Stimulated activated CD4-positive, alpha-beta T cell treated with anti-CD3 and anti-CD28 coated beads, Interleukin-1b, Interleukin-23, amount 100 ng/mL, for 1 hour (primary cell): ENCODE data around the gene ELAPOR1.

Source experiments
- DNase-seq, 2 donors: peaks; one replicate each; pipeline ENCODE4 v3.0.0-alpha.2; 2020; ENCODE audit warnings: low read depth in 2 of 2

ELAPOR1 gene, protein sequence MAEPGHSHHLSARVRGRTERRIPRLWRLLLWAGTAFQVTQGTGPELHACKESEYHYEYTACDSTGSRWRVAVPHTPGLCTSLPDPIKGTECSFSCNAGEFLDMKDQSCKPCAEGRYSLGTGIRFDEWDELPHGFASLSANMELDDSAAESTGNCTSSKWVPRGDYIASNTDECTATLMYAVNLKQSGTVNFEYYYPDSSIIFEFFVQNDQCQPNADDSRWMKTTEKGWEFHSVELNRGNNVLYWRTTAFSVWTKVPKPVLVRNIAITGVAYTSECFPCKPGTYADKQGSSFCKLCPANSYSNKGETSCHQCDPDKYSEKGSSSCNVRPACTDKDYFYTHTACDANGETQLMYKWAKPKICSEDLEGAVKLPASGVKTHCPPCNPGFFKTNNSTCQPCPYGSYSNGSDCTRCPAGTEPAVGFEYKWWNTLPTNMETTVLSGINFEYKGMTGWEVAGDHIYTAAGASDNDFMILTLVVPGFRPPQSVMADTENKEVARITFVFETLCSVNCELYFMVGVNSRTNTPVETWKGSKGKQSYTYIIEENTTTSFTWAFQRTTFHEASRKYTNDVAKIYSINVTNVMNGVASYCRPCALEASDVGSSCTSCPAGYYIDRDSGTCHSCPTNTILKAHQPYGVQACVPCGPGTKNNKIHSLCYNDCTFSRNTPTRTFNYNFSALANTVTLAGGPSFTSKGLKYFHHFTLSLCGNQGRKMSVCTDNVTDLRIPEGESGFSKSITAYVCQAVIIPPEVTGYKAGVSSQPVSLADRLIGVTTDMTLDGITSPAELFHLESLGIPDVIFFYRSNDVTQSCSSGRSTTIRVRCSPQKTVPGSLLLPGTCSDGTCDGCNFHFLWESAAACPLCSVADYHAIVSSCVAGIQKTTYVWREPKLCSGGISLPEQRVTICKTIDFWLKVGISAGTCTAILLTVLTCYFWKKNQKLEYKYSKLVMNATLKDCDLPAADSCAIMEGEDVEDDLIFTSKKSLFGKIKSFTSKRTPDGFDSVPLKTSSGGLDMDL

DNA sequence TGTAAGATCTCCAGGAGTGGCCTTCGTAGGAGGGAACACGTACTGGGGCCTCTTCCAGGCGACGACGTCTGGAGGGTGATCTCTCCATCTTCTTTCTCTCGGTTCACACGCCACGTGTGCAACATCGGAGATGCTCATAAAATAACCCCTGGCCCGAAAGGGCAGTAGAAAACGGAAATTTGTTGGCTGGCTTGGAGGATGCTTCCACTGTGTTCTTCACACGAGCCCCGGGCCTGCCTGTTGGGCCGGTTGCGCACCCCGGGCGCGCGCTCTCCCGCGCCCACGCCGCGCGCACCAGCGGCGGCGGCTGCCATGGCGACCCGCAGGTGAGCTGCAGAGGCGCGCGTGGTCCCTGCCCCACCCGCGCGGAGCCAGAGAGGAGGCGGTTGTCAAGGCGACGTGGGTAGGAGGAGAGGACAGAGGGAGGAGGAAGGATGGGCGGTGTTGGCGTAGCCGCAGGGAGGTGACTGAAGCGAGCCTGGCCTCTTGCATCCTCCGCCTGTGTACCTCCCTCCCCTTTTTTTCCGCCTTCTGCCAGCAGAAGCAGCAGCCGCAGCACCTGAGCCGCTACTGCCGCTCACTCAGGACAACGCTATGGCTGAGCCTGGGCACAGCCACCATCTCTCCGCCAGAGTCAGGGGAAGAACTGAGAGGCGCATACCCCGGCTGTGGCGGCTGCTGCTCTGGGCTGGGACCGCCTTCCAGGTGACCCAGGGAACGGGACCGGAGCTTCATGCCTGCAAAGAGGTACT is at the start of gene ELAPOR1:
ELAPOR1 (plus strand) TSS at position 526 of the 752 bp plus-strand sequence; CDS start at position 595, 69 bp downstream.
- DNase-seq: peak; percentile 49 to 78

DNA sequence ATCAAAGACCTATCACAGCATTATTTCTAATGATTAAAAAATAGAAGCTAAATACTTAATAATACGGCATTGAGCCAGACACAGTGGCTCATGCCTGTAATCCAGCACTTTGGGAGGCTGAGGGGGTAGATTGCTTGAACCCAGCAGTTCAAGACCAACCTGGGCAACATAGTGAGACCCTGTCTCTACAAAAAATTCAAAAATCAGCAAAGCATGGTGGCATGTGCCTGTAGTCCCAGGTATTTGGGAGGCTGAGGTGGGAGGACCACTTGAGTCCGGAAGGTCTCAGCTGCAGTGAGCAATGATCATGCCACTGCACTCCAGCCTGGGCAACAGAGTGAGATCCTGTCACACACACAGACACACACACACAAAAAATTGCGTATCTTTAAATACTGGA is 48.8 kb upstream of the ELAPOR1 start:
- no peak for DNase-seq

DNA sequence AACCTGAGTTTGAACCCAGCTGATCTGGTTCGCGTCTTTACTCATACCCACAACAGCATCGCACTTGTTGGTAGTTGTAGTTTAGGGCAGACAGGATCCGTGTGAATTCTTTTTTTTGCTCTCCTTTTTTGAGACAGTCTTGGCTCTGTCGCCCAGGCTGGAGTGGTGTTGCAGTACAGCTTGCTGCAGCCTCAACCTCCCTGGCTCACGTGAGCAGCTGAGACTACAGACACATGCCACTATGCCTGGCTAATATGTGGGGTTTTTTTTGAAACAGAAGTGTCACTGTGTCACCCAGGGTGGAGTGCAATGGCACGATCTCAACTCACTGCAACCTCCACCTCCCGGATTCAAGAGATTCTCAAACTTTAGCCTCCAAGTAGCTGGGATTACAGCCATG is 46.0 kb upstream of the ELAPOR1 start:
- no peak for DNase-seq

DNA sequence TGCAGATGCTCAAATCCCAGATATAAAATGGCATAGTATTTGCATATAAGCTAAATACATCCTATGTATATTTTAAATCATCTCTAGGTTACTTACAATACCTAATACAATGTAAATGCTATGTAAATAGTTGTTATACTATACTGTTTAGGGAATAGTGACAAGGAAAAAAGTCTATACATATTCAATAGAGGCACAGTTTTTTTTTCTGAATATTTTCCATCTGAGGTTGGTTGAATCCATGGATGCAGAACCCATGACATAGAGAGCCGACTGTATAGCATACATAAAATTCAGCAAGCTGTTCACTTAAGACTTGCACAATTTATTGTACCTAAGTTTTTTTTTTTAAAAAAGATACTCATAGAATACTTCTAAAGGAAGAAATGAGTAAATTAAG is 44.6 kb upstream of the ELAPOR1 start:
- no peak for DNase-seq

DNA sequence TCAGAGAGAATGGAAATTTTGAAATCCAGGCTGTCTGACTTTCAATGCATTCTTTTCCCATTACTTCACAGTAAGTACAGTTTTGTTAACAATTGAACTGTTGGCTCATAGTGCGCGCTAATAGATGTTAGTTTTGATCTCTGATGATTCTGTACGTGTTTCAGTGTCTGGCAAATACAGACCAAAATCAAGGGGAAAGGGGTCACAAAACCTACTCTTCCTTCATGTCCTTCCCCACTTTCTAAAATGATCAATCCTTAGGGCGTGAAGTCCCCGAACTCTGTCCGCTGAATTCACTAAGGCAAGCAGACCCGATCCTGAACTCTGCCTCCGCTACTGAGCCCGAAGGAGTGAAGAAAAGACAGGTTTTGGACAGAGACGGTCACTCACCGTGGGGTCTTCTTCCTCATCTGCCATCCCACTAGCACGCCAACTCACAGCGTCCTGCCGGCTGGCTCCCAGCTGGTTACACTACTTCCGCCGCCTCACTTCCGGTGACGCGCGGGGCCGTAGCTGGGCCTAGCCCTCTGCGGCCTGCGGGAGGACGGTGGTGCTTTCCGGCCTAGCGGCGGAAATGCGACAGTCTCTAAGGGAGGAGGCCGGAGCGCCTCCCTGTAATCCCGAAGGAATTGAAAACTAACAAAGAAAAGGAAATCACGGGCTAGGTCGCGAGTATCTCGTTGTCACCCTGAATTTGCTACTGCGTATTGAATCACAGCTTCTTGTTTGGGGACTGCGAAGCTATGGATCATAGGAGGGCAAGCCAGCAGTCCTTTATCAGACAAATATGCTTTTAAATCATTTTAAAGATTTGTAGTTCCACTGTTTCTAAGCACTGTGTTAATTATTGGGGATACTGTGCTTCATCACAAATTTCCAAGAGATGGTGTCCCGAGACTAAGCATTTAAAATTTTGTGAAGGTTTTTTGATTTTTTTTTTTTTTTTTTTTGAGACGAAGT is 38.1 kb upstream of the ELAPOR1 start, which contains the start of gene TAF13:
TAF13 (minus strand) TSS at position 473 of the 960 bp plus-strand sequence; CDS start at position 417, 56 bp downstream.
- peak; percentile 64 to 68 for DNase-seq

DNA sequence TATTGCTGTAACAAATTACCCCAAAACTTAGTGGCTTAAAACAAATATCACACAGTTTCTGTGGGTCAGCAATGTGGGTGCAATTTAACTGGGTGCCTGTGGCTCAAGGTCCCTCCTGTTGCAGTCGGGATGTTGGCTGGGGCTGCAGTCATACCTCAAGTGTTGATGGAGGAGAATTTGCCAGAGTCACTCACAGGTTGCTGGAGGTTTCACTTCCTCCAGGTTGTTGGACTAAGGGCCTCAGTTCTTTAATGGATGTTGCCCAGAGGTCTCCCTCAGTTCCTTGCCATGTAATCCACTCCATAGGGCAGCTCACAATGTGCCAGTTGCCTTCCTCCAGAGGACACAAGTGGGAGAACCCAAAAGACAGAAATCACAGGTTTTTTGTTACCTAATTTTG is 35.6 kb upstream of the ELAPOR1 start:
- no peak for DNase-seq

DNA sequence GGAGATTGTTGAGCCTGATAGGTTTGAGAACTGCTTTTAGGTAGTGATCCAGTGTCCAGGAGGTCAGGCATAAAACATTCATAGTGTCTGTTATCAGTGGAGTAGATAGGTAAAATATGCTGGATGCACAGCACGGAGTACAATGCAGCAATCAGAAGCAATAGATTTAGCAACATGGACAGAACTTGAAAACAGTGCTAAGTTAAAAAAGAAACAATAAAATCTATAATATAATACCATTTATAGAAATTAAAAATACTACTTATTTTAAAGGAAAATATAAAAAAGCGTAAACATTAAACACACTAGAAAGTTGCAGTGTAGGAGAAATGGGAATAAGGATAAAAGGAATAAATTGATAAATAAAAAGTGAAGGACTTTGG is 34.7 kb upstream of the ELAPOR1 start:
- DNase-seq: no peak

DNA sequence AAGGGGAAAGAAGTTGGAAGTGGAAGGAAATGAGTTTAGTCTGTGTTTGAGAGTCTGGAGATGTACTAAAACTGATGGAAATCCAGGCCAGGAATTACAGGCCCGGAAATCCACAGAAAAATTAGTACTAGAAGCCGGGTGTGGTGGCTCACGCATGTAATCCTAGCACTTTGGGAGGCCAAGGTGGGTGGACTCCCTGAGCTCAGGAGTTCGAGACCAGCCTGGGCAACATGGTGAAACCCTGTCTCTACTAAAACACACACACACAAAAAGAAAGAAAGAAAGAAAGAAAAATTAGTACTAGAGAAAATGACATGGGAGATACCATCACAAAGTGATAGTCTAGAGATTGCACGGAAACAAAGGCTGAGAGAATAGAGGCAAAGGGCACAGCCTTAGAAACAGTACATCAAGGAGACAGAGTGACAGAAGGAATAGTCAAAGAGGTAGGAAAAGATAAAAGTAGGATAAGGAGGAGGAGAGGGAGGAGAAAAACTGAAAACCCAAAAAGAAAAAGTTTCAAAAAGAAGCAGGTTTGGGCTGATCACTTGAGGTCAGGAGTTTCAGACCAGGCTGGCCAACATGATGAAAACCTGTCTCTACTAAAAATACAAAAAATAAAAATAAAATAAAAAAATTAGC is 33.4 kb upstream of the ELAPOR1 start:
- no peak for DNase-seq

DNA sequence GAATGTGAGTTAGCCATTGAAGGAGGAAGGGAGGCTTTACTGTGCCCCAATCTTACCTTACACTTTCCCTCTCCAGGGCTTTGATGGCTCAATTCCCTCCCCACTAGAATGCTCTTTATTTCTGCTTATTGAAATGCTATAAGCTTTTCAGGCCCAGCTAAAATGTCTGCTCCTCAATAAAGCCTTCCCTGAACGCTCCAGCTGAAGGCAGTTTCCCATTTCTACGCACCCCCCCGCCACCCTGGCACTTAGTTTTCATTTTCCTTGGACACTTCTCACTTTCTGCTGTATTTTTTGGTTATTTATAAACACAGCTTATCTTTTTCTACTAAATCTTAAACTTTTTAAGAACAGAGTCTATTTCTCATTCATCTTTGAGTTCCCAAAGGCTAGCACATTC is 30.4 kb upstream of the ELAPOR1 start:
- DNase-seq: no peak

DNA sequence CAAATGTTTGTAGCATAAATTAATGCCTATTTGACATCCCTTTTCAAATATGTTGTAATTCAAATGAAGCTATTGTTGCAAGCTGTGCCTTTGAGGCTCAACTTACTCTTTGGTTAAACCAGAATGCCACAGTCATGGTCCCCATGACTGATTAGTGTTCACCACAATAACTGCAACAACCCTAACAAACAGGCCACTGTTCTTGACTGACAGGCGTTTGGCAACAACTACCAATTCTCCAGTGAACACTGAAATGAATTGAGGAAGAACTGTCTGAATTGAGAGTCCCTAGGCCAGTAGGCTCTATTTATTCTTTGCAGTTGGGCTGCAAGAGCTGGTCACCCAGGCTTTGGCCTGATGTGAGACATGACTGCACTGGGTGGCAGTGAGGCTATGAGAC is 30.0 kb upstream of the ELAPOR1 start:
- DNase-seq: no peak

DNA sequence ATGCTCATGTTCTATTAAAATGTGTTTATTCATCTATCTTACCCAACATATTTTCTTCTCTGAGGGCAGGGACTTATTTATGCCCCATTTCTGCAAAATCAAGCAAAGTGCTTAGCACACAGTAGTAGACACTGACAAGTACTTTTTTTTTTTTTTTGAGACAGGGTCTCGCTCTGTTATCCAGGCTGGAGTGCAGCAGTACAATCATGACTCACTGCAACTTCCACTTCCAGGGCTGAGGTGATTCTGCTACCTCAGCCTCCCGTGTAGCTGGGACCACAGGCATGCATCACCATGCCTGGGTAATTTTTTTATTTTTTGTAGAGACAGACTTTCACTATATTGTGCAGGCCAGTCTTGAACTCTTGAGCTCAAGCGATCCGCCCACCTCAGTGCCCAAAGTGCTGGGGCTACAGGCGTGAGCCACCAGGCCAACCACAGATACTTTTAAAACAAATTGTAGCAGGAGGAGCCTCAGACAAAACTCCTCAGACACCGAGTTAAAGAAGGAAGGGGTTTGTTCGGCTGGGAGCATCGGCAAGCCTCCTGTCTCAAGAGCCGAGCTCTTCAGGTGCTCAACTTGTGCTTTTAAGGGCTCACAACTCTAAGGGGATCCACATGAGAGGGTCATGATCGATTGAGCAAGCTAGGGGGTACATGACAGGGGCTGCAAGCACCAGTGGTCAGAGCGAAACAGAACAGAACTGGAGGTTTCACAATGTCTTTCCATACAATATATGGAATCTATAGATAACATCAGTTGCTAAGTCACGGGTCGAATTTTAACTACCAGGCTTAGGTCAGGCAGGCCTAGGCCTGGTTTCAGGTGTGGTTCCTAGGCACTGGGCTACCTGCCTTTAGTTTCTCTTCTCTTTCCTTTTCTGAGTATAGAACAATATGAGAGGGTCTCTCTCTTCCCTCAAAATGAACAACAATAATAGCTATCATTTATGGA is 29.1 kb upstream of the ELAPOR1 start:
- no peak for DNase-seq

DNA sequence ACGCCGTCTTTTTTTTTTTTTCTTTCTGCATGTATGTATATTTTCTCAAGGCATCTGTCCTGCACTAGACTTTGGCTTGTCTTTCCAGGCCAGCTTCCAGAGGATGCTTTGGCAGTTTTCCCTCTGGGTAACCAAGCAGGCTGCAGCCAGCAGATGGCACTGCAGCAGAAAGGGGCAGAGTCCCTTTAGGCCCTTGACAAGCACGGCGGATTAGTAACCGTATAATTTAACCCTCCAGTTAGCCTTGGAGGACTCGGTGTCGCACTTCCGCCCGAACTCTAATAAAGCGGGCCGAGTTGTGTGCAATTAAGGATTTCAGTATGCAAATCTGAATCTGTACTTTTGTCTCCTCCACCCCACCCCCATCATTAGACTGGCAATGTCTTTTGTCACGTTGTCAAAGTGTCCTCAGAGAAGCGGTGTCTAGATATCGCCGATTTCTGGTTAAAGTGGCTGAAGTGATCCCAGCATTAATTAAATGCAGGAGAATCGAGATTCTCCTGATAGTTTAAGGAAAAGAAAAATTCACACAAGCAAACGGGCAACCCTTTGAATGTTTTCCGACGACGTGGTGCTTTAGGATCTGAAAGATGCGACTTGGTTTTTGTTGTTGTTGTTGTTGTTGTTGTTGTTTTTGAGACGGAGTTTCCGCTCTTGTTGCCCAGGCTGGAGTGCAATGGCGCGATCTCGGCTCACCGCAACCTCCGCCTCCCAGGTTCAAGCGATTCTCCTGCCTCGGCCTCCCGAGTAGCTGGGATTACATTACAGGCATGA is 24.5 kb upstream of the ELAPOR1 start:
- DNase-seq: no peak

DNA sequence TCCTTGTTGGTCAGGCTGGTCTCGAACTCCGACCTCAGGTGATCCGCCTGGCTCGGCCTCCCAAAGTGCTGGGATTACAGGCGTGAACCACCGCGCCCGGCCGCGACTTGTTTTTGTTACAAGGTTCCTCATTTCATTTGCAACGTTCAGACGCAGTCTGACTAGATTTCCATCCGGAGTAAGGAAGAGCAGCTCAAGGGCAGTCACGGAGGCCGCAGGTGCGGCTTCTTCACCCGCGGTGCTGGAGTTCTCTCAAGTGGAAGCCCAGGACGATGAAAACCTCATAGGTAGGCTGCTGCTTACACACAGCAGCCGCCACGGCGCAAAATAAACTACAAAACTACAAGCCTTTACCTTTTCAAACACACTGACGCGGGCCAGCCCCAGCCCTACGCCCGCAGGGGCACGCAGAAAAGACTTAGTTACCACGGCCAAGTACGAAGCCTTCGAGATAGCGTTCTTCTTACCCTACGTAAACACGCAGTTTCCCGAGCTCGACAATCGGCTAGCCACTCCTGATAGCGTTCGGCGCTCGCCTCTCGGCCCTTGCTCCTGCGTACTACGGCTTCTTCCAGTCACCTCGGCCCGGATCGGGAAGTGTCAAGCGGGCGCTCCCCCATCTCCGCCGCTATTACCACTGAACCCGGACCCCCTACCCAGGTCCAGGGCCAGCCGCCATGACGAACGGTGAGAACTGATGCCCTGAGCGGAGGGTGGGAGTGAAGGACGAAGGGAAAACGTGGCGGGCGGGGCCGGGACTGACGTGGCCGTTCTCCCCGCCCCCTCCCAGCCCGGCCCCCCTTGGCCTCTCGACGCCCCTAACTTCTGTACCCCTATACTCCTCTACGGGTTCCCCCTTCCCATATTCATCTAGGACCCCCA is 23.5 kb upstream of the ELAPOR1 start, which contains the start of gene TMEM167B:
TMEM167B (plus strand) TSS at position 569 of the 882 bp plus-strand sequence; CDS start at position 678, 109 bp downstream.
- peak; percentile 66 for DNase-seq

DNA sequence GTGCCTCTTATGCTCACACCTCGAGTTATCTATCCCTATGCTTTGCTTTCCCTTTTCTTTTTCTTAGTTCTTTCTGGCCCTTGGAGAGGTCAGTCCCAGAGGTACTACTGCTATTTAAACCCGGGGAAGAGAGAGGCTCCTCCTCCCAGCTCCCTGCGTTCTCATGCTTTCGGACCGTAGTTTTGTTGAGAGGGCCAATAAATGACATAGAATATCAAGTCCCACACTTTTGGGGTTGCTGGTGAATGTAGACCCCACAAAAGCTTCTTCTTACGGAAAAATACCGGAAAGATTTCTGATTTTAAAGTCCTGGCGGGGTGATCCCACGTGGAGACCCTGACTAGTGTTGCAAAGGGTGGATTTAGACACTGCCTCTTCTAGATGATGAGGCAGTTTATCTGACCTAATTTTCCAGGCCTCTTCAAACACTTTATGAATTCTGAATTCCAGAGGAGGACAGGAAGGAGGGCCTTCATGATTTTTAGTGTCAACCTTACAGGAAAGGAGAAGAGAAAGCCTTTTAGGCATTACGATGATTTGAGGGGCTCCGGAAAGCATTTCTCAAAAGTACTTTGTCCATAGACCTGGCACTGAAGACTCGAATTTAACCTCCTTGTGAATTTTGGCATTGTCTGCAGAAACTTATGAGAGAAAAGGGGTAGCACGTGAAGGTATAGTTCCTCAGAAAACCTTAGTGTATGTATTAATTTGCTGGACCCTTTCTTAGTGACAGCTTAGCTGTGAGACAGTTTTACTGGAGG is 22.7 kb upstream of the ELAPOR1 start:
- no peak for DNase-seq

DNA sequence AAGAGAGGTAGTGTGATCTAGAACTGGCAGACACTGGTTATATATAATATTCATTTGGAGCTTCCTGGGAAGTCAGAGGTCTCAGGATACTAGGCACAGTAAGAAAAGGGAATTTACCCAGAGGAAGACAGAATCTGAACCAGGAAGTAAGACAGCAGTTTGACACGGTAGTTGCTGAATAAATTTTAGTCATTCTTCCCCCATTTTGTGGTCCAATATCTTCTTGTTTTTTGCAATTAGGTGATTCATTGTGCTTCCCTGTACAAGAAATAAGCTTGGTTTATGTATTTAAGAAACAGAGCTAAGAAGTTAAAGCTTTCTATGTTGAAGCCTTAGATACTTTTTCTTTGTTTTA is 22.1 kb upstream of the ELAPOR1 start:
- no peak for DNase-seq

DNA sequence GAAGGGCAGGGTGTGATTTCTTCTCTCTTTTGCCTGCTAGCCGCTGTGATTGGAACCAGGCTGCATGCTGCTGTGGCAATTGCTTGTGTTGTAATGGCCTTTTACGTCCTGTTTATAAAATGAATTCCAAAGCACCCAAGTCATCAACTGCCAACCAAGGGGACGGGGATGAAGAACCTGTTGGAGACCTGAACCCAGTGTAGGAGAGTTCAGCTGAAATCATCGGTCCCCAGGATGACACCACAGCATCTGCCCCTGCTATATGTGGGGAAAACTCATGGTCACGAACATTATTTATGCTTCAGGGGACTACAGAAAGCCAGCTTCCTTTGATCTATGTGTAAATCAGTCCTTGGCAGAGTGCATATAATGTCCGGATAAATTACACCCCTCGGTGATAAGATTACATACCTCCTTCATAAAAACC is 19.5 kb upstream of the ELAPOR1 start:
- no peak for DNase-seq
